Right lobe of liver (tissue), 4 donors: ENCODE results near the gene FAH.

Experiments used
- CTCF ChIP-seq, 4 donors: fragments of 200-600 bp in 3 of 4; fragments of 450-650 bp in 1 of 4; IDR thresholded peaks; one replicate each; pipeline versions ENCODE4 v1.5.1 to v1.8.0; 2016 to 2022; ENCODE audit warnings: antibody characterized with exemption in 4 of 4, mild to moderate bottlenecking in 2 of 4
- POLR2A ChIP-seq: fragments of 450-650 bp; IDR thresholded peaks from one replicate; pipeline ENCODE4 v1.6.1; 2017; ENCODE audit warnings: antibody characterized with exemption, mild to moderate bottlenecking
- donor health status: DM: no; HTN: no; CAD: no.
- donor health status: DM: no; HTN: no; CAD: no.
- donor health status: DM: no; HTN: yes; CAD: no.

- TF ChIP-seq CTCF (IDR thresholded peaks at IDR 0.05) (peak; percentile 75 to 88 (median 82)), POLR2A (no peak)
Observed at GRCh38 chr15:80173022-80173759, 20.4 kb downstream of the FAH start.
